CD4-positive, alpha-beta memory T cell (primary cell): ENCODE results near the gene CAMKK1. TPM values are rescaled to one million over a fixed set of nuclear protein-coding genes. Genes with fewer than 3 reads are reported as not detected.

ENCODE experiments used
- CTCF ChIA-PET: fragments of 350-600 bp; sonication (Branson Sonifier 250); formaldehyde crosslinking; loops from one replicate; lab custom pipeline; 2021; ENCODE audit warnings: inconsistent platforms; ENCODE audit not compliant: partially characterized antibody; lab: Charles Lee
- POLR2A ChIA-PET: fragments of 350-600 bp; sonication (Branson Sonifier 250); formaldehyde crosslinking; loops from one replicate; lab custom pipeline; 2021; ENCODE audit not compliant: partially characterized antibody; lab: Charles Lee
- DNase-seq, 5 donors: peaks; one replicate each; pipeline versions ENCODE4 v3.0.0 to v3.0.0-alpha.2; 2020 to 2022; ENCODE audit warnings: mixed read lengths in 1 of 5
- H3K27ac ChIP-seq: one replicate; pipeline ENCODE4 v1.7.0; 2013; ENCODE audit warnings: low read depth, low read length
- H3K27me3 ChIP-seq: 2 replicates; pipeline ENCODE4 v1.7.0; 2013; ENCODE audit warnings: mild to moderate bottlenecking, low read length, moderate library complexity; ENCODE audit not compliant: insufficient read depth
- H3K36me3 ChIP-seq: 2 replicates; pipeline ENCODE4 v1.7.0; 2013; ENCODE audit warnings: mild to moderate bottlenecking, low read length, moderate library complexity; ENCODE audit not compliant: insufficient read depth
- H3K4me1 ChIP-seq: 2 replicates; pipeline ENCODE4 v1.7.0; 2013; ENCODE audit warnings: mild to moderate bottlenecking, low read length, moderate library complexity; ENCODE audit not compliant: insufficient read depth
- H3K4me3 ChIP-seq, 2 donors: one replicate each; pipeline ENCODE4 v1.7.0; 2013; ENCODE audit warnings: low read length in 2 of 2, mild to moderate bottlenecking in 1 of 2
- H3K9me3 ChIP-seq, 2 donors: one replicate each; pipeline ENCODE4 v1.7.0; 2013; ENCODE audit warnings: low read length in 2 of 2, control low read depth in 1 of 2; ENCODE audit not compliant: control insufficient read depth in 1 of 2
- H3K27ac Mint-ChIP-seq, 7 donors: one replicate each; pipeline ENCODE4 v1.8.0; 2020 to 2021; ENCODE audit warnings: mixed read lengths in 7 of 7, mild to moderate bottlenecking in 6 of 7, inconsistent platforms in 3 of 7, moderate library complexity in 3 of 7
- H3K27me3 Mint-ChIP-seq, 2 donors: one replicate each; pipeline ENCODE4 v1.8.0; 2020 to 2021; ENCODE audit warnings: mixed read lengths in 2 of 2
- H3K36me3 Mint-ChIP-seq, 2 donors: one replicate each; pipeline ENCODE4 v1.8.0; 2020 to 2021; ENCODE audit warnings: mixed read lengths in 2 of 2, inconsistent platforms in 1 of 2, mild to moderate bottlenecking in 1 of 2
- H3K4me1 Mint-ChIP-seq, 4 donors: one replicate each; pipeline ENCODE4 v1.8.0; 2020 to 2021; ENCODE audit warnings: mixed read lengths in 4 of 4, mild to moderate bottlenecking in 1 of 4
- H3K4me3 Mint-ChIP-seq, 8 donors: one replicate each; pipeline ENCODE4 v1.8.0; 2020 to 2021; ENCODE audit warnings: mixed read lengths in 8 of 8, mild to moderate bottlenecking in 7 of 8, moderate library complexity in 6 of 8, inconsistent platforms in 3 of 8
- H3K9me3 Mint-ChIP-seq, 8 donors: one replicate each; pipeline ENCODE4 v1.8.0; 2020 to 2021; ENCODE audit warnings: mixed read lengths in 8 of 8, mild to moderate bottlenecking in 5 of 8, inconsistent platforms in 3 of 8, moderate library complexity in 1 of 8
- intact Hi-C: fragments of 100-400 bp; cut with micrococcal nuclease; formaldehyde crosslinking; loops from one replicate; pipeline ENCODE4 v1.15.1; 2023
- polyA plus RNA-seq, 2 donors: library from polyadenylated mRNA; unstranded; fragments of 300-500 nt; fragmentation: Illumina TruSeq; gene quantifications; one replicate each; pipeline ENCODE4 v1.2.3, GENCODE V29; 2021
- total RNA-seq, 2 experiments: library from RNA; stranded (reverse); gene quantifications; one replicate each; pipeline ENCODE4 v1.2.3, GENCODE V29; 2021

The CAMKK1 gene
- total and polyA plus RNA-seq, 4 experiments from 2014 or later = 0.18 to 3.5 (median 3.0) TPM

DNA sequence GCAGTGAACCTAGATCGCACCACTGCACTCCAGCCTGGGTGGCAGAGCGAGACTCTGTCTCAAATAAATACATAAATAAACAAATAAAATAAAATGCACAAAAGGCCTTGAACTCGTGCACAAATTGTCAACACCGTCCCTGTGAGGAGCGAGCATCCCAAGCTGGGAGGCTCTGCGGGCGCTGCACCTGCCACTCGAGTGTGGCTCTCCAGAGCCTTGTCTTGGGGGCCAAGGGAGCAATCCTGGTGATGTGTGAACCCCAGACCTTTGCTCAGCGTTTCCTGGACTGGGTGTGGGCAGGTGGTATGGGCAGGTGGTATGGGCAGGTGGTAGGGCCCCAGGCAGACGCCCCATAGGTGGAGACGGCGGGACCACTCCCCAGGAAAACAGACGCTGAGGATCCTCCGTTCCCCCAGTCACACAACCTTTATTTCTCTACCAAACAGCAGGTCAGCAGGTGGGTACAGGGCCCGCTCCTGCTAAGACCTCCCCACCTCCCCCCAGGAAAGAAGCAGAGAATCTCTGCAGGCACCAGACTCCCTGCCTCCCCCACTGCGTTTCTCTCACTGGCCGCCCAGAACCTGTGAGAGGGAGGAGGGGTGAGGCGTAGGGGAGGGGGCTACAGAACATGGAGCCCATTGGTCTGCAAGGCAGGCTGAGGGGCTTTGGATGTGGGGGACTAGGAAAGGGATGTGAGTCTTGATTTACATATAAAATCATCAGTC is 30.8 kb upstream of the CAMKK1 start:
- no peaks in the 10 kb centered on the region for H3K27me3 ChIP-seq
- H3K4me3 ChIP-seq = no peak overlapping the region
- intact Hi-C loops = no loop called here
- peak in 1 of 5 donors; percentile 9 for DNase-seq
- H3K27me3 Mint-ChIP-seq = no peaks in the 10 kb centered on the region
- H3K36me3 ChIP-seq = peaks cover 18% of the 10 kb centered on the region
- POLR2A ChIA-PET = interaction anchor here (1.0 to 1.1 kb wide), 2 partner anchors 39 to 42 kb away, joined by 3 to 4 read pairs; no protein-coding TSS in a partner anchor
- H3K4me1 Mint-ChIP-seq = peaks cover 0 to 4% (median under 1%) of the 10 kb centered on the region in 4 donors
- H3K9me3 Mint-ChIP-seq = no peaks in the 10 kb centered on the region
- H3K4me1 ChIP-seq = no peaks in the 10 kb centered on the region
- no peaks in the 10 kb centered on the region for H3K9me3 ChIP-seq
- peaks cover 19 to 37% of the 10 kb centered on the region in 2 donors for H3K36me3 Mint-ChIP-seq
- H3K4me3 Mint-ChIP-seq = no peak overlapping the region
- no peak overlapping the region for H3K27ac ChIP-seq
- H3K27ac Mint-ChIP-seq = peak overlapping the region in 2 of 7 donors; percentile 53
- CTCF ChIA-PET = interaction anchor here (3.2 kb wide), 1 partner anchor 10 kb away, joined by 15 read pairs; no protein-coding TSS in a partner anchor

GRCh38 chr17:3922765-3923164 is 29.9 kb upstream of the CAMKK1 start:
- intact Hi-C loops = no loop called here
- Histone ChIP-seq H3K4me3 (no peak overlapping the region), H3K4me1 (no peaks in the 10 kb centered on the region), H3K9me3 (no peaks in the 10 kb centered on the region), H3K36me3 (peaks cover 10% of the 10 kb centered on the region), H3K27ac (no peak overlapping the region), H3K27me3 (no peaks in the 10 kb centered on the region)
- POLR2A ChIA-PET = interaction anchor here (1.1 kb wide), 1 partner anchor 42 kb away, joined by 4 read pairs; no protein-coding TSS in a partner anchor
- no peak overlapping the region for H3K4me3 Mint-ChIP-seq
- CTCF ChIA-PET = interaction anchor here (3.2 kb wide), 1 partner anchor 9 kb away, joined by 15 read pairs; no protein-coding TSS in a partner anchor
- H3K4me1 Mint-ChIP-seq = peaks cover 0 to 6% (median 3%) of the 10 kb centered on the region in 4 donors
- H3K27ac Mint-ChIP-seq = peak overlapping the region in 3 of 7 donors; percentile 75 to 81 (median 77)
- no peaks in the 10 kb centered on the region for H3K27me3 Mint-ChIP-seq
- H3K9me3 Mint-ChIP-seq = no peaks in the 10 kb centered on the region
- H3K36me3 Mint-ChIP-seq = peaks cover 19 to 31% of the 10 kb centered on the region in 2 donors
- DNase-seq = no peak

- no peak overlapping the region for H3K27ac ChIP-seq
- Mint-ChIP-seq H3K4me3 (no peak overlapping the region), H3K4me1 (peaks cover 5 to 12% (median 10%) of the 10 kb centered on the region in 4 donors), H3K9me3 (no peaks in the 10 kb centered on the region), H3K27me3 (no peaks in the 10 kb centered on the region), H3K27ac (peak overlapping the region in 2 of 7 donors; percentile 52 to 65), H3K36me3 (peaks cover 14 to 24% of the 10 kb centered on the region in 2 donors)
- no peaks in the 10 kb centered on the region for H3K36me3 ChIP-seq
- intact Hi-C loops = no loop called here
- peak in 1 of 5 donors; percentile 2 for DNase-seq
- peaks cover 9% of the 10 kb centered on the region for H3K4me1 ChIP-seq
- POLR2A ChIA-PET = interaction anchor here (0.9 to 1.0 kb wide), 2 partner anchors 44 to 76 kb away, joined by 3 to 4 read pairs; partner anchors contain the start of gene NCBP3
- H3K9me3 ChIP-seq = no peaks in the 10 kb centered on the region
- no peak overlapping the region for H3K4me3 ChIP-seq
- CTCF ChIA-PET = no interaction called here
- no peaks in the 10 kb centered on the region for H3K27me3 ChIP-seq
Measured at GRCh38 chr17:3921502-3922319, 28.9 kb upstream of the CAMKK1 start.

DNA sequence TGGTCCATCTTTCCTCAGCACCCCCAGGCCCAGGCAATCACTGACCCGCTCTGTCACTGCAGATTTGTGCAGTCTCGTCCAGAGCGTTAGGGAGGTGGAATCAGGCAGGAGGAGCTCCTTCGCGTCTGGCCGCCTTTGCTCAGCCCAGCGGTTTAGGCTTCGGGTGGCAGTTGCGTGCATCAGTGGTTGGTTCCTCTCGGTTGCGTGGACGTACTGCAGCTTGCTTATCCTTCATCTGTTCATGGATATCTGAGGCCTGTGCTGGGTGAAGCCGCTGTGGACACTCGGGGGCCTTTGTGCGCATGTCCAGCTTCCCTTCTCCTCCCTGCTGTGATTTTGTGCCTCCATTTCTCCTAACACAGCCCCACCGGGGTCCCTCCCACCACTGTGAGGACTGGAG is 28.2 kb upstream of the CAMKK1 start:
- H3K27me3 Mint-ChIP-seq = no peaks in the 10 kb centered on the region
- H3K27ac Mint-ChIP-seq = peak overlapping the region in 1 of 7 donors; percentile 29
- no peaks in the 10 kb centered on the region for H3K36me3 ChIP-seq
- H3K4me1 Mint-ChIP-seq = peaks cover 8 to 19% (median 14%) of the 10 kb centered on the region in 4 donors
- H3K4me3 ChIP-seq = no peak overlapping the region
- POLR2A ChIA-PET = interaction anchor here (1.0 kb wide), 1 partner anchor 75 kb away, joined by 3 read pairs; the partner anchor contains the start of gene NCBP3
- H3K9me3 Mint-ChIP-seq = no peaks in the 10 kb centered on the region
- H3K4me3 Mint-ChIP-seq = no peak overlapping the region
- intact Hi-C loops = no loop called here
- CTCF ChIA-PET = no interaction called here
- no peaks in the 10 kb centered on the region for H3K27me3 ChIP-seq
- no peaks in the 10 kb centered on the region for H3K9me3 ChIP-seq
- no peak overlapping the region for H3K27ac ChIP-seq
- H3K4me1 ChIP-seq = peaks cover 16% of the 10 kb centered on the region
- peak in 1 of 5 donors; percentile 35 for DNase-seq
- H3K36me3 Mint-ChIP-seq = peaks cover 12 to 19% of the 10 kb centered on the region in 2 donors

DNA sequence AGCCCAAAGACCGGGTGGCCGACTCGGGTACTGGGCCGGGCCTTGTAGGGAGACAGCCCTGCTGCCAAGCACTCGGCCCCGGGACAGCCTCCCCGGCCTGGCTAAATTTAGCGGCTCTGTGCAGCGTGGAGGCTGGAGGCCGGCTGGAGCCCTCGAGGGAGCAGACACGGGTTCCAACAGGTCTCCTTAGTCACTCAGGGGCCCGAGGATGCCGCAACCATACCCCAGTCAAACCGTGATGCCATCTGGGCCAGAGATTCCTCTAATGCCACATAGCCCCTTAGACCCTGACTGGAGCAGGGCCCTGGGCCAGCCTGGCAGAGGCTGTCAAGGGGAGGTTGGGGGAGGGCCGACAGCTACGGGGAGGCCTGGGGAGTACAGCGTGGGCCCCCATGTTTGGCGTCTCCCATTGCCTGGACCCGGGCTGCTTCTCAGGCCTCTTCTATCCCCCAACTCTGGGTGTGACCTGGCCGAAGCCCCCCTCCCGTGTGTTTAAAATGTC is 26.3 kb upstream of the CAMKK1 start:
- CTCF ChIA-PET = no interaction called here
- peaks cover 6 to 36% (median 21%) of the 10 kb centered on the region in 4 donors for H3K4me1 Mint-ChIP-seq
- intact Hi-C loops = loop anchor here (10.0 kb wide), 1 partner anchor 156 kb away; no protein-coding TSS in a partner anchor
- Histone ChIP-seq H3K4me3 (no peak overlapping the region), H3K4me1 (peaks cover 23% of the 10 kb centered on the region), H3K27me3 (no peaks in the 10 kb centered on the region), H3K36me3 (no peaks in the 10 kb centered on the region), H3K9me3 (no peaks in the 10 kb centered on the region), H3K27ac (no peak overlapping the region)
- no peaks in the 10 kb centered on the region for H3K27me3 Mint-ChIP-seq
- H3K9me3 Mint-ChIP-seq = no peaks in the 10 kb centered on the region
- POLR2A ChIA-PET = no interaction called here
- no peak overlapping the region for H3K4me3 Mint-ChIP-seq
- peak overlapping the region in 1 of 7 donors; percentile 47 for H3K27ac Mint-ChIP-seq
- peak in 1 of 5 donors; percentile 11 for DNase-seq
- peaks cover 2 to 6% of the 10 kb centered on the region in 2 donors for H3K36me3 Mint-ChIP-seq

DNA sequence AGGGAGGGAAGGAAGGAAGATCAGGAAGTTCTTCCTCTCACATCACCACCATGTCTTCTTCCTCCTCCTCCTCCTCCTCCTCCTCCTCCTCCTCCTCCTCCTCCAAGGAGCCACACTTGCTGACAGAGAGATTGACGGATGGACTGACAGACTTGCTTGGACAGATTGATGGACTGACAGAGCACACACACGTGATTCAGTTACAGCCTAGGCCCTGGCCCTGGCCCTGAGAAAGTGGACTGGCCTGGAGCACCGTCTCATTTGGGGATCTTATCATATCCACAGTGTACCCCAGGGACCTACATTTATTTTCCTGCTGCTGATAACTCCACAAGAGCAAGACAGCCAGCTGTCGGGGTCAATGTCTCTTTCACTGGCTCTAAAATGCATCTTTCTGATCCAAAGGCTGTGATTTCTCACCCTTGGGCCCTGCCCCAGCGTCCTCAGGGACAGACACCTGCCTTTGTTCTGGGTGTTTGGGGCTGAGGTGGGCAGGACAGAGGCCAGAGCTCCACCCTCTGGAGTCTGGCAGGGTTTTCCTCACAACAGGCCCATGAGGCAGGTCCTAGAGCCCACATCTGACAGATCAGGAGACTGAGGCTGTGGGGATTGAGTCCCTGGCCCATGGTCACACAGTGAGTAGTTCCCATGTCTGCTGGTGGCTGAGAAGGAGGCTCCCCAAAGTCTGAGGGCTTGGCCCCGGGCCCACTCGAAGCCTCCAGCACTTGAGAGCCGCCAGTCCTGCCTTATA is 25.7 kb upstream of the CAMKK1 start:
- intact Hi-C loops = loop anchor here (10.0 kb wide), 1 partner anchor 156 kb away; no protein-coding TSS in a partner anchor
- peaks cover 29% of the 10 kb centered on the region for H3K4me1 ChIP-seq
- no peaks in the 10 kb centered on the region for H3K9me3 ChIP-seq
- DNase-seq = peak in 1 of 5 donors; percentile 24
- H3K27me3 ChIP-seq = no peaks in the 10 kb centered on the region
- Mint-ChIP-seq H3K36me3 (peaks cover 0 to 4% of the 10 kb centered on the region in 2 donors), H3K9me3 (no peaks in the 10 kb centered on the region), H3K4me1 (peaks cover 11 to 42% (median 27%) of the 10 kb centered on the region in 4 donors), H3K27ac (peak overlapping the region in 4 of 7 donors; percentile 10 to 87 (median 49)), H3K27me3 (no peaks in the 10 kb centered on the region), H3K4me3 (no peak overlapping the region)
- H3K27ac ChIP-seq = no peak overlapping the region
- no peak overlapping the region for H3K4me3 ChIP-seq
- H3K36me3 ChIP-seq = no peaks in the 10 kb centered on the region
- POLR2A ChIA-PET = no interaction called here
- CTCF ChIA-PET = no interaction called here
